Measurements from ENCODE around the gene MAGI2. TPM values are rescaled to one million over a fixed set of nuclear protein-coding genes. Genes with fewer than 3 reads are reported as not detected.

MAGI2 gene
- total RNA-seq, 3 donors from 2014 or later: 9.8 to 22.7 (median 20.2) TPM

DNA sequence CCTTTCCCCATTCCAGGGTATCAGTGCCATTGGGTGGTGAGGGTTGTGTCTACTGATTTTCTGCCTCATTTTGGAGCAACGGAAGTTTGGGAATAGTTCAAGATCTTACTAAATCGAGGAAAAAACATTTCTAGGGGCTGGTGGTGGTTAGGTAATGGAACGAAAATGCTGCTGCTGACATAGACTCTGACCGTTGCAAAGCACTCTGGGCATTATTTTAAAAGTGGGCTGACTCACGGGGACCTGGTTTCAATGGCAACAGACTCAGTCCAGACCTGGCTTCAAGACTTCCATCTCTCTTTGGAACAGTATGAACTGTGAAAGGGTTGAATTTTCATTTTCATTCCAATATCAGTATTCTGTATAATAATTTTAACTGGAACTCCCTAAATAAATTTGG lies 1370.9 kb downstream of the MAGI2 start:
- no peaks in the 10 kb centered on the region for H3K9me3 ChIP-seq
- H3K4me1 ChIP-seq: no peaks in the 10 kb centered on the region
- no peaks in the 10 kb centered on the region for H3K27me3 ChIP-seq
- intact Hi-C loops (cut with DNase I; ENCODE audit: low total_unique reads): no loop called here
- DNase-seq (ENCODE audit: low spot score in 2 of 2): no peak
- TF ChIP-seq, protein P1, sequence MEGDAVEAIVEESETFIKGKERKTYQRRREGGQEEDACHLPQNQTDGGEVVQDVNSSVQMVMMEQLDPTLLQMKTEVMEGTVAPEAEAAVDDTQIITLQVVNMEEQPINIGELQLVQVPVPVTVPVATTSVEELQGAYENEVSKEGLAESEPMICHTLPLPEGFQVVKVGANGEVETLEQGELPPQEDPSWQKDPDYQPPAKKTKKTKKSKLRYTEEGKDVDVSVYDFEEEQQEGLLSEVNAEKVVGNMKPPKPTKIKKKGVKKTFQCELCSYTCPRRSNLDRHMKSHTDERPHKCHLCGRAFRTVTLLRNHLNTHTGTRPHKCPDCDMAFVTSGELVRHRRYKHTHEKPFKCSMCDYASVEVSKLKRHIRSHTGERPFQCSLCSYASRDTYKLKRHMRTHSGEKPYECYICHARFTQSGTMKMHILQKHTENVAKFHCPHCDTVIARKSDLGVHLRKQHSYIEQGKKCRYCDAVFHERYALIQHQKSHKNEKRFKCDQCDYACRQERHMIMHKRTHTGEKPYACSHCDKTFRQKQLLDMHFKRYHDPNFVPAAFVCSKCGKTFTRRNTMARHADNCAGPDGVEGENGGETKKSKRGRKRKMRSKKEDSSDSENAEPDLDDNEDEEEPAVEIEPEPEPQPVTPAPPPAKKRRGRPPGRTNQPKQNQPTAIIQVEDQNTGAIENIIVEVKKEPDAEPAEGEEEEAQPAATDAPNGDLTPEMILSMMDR (IDR thresholded peaks at IDR 0.05): no peak
- TF ChIP-seq POLR2A (IDR thresholded peaks at IDR 0.05) (no peak), POLR2AphosphoS5 (IDR thresholded peaks at IDR 0.05) (no peak)
- no peak overlapping the region for H3K27ac ChIP-seq
- H3K4me3 ChIP-seq: no peak overlapping the region
- no peaks in the 10 kb centered on the region for H3K36me3 ChIP-seq

DNA sequence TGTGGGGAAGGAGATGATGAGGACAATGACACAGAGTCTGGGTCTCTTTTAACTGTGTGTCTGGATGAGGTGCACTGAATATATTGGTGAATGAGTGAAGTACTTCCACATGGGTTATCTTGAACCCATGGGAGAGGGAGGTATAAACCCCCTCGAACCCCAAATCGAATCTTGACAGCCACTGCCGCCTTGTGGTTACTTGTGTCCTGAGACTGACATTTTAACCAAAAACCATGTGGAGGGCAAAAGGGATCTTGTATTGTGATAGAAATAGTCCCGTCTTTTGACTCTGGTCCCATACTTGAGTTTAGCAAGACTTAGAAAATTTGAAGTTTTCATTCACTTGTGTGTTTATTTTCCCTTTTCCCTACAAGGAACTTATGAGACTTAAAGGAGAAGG lies 1371.6 kb downstream of the MAGI2 start:
- intact Hi-C loops (cut with DNase I; ENCODE audit: low total_unique reads): no loop called here
- no peaks in the 10 kb centered on the region for H3K4me1 ChIP-seq
- DNase-seq (ENCODE audit: low spot score in 2 of 2): no peak
- H3K27me3 ChIP-seq: no peaks in the 10 kb centered on the region
- TF ChIP-seq, protein P1 (IDR thresholded peaks at IDR 0.05): no peak
- TF ChIP-seq POLR2A (IDR thresholded peaks at IDR 0.05): no peak
- no peak for TF ChIP-seq POLR2AphosphoS5 (IDR thresholded peaks at IDR 0.05)
- no peaks in the 10 kb centered on the region for H3K36me3 ChIP-seq
- H3K4me3 ChIP-seq: no peak overlapping the region
- H3K9me3 ChIP-seq: no peaks in the 10 kb centered on the region
- H3K27ac ChIP-seq: no peak overlapping the region

DNA sequence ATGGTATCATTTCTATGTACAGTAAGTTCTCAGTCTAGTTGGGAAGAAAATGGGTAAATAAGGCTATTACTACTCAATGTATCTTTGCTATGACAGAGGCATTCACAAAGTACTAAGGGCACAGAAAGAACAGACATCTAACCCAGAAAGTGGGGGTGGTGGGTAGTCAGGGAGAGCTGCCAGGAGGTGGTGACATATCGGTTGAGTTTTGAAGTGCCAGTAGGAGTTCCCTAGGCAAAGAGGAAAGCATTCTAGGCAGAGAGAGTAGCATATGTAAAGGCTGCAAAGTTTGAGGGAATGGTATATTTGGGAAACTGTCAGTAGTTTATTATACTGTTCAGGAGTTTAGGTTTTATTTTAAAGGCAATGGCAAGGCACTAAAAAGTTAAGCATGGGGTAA lies 1372.1 kb downstream of the MAGI2 start:
- intact Hi-C loops (cut with DNase I; ENCODE audit: low total_unique reads): no loop called here
- TF ChIP-seq POLR2AphosphoS5 (IDR thresholded peaks at IDR 0.05) (no peak), POLR2A (IDR thresholded peaks at IDR 0.05) (no peak)
- TF ChIP-seq, protein P1 (IDR thresholded peaks at IDR 0.05): no peak

DNA sequence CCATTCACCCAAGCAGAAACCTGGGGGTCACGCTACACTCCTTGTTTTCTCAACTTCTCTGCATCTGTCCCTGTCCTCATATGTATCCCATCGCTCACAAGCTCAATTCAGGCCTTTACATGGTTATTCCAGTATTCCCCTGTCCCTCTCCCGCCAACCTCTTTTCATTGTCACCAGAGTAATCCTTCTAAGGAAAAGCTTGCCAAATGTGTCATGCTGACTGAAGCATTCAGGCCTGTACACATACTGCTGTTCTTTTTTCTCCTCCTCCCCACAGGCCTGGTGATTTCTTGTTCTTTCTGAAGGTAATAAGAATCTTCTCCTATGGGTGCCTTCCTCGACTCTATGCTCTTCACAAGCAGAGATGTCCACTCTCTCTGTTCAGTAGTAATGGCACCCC lies 1372.7 kb downstream of the MAGI2 start:
- DNase-seq (ENCODE audit: low spot score in 2 of 2): no peak
- Histone ChIP-seq H3K9me3 (no peaks in the 10 kb centered on the region), H3K27me3 (no peaks in the 10 kb centered on the region), H3K36me3 (no peaks in the 10 kb centered on the region), H3K4me3 (no peak overlapping the region), H3K27ac (no peak overlapping the region), H3K4me1 (no peaks in the 10 kb centered on the region)
- intact Hi-C loops (cut with DNase I; ENCODE audit: low total_unique reads): no loop called here
- TF ChIP-seq POLR2A (IDR thresholded peaks at IDR 0.05) (no peak), POLR2AphosphoS5 (IDR thresholded peaks at IDR 0.05) (no peak)
- TF ChIP-seq, protein P1 (IDR thresholded peaks at IDR 0.05): no peak

More for the DNA sequence above, 1372.1 kb downstream of the MAGI2 start:
- Histone ChIP-seq H3K27me3 (no peaks in the 10 kb centered on the region), H3K36me3 (no peaks in the 10 kb centered on the region), H3K4me1 (no peaks in the 10 kb centered on the region), H3K27ac (no peak overlapping the region), H3K9me3 (no peaks in the 10 kb centered on the region), H3K4me3 (no peak overlapping the region)
- no peak for DNase-seq (ENCODE audit: low spot score in 2 of 2)

DNA sequence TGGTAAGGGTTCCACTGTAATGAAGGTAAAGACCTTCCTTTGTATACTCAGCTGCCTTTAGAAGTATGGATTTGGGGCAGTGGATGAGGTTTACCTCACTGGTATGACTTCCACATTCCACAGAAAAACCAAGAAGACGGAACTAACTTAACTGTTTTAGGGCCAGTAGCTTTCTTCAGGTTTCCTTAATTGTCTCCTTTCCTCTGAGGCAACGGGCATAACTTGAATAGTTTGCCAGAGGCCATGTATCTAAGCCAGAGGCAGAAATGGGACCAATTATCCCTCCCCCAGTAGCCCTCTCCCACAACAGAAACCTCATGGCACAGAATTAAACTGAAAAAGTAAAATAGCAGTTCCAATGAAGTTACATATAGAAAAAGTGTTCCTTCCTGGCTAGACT lies 1373.2 kb downstream of the MAGI2 start:
- no peaks in the 10 kb centered on the region for H3K27me3 ChIP-seq
- H3K9me3 ChIP-seq: no peaks in the 10 kb centered on the region
- DNase-seq (ENCODE audit: low spot score in 2 of 2): no peak
- TF ChIP-seq, protein P1 (IDR thresholded peaks at IDR 0.05): no peak
- TF ChIP-seq POLR2AphosphoS5 (IDR thresholded peaks at IDR 0.05) (no peak), POLR2A (IDR thresholded peaks at IDR 0.05) (no peak)
- intact Hi-C loops (cut with DNase I; ENCODE audit: low total_unique reads): no loop called here
- H3K4me1 ChIP-seq: no peaks in the 10 kb centered on the region
- no peaks in the 10 kb centered on the region for H3K36me3 ChIP-seq
- no peak overlapping the region for H3K27ac ChIP-seq
- H3K4me3 ChIP-seq: no peak overlapping the region

Data from breast epithelium (tissue), 4 donors.